ENCODE results near the gene RNF166. TPM values are rescaled to one million over a fixed set of nuclear protein-coding genes. Genes with fewer than 3 reads are reported as not detected.

RNF166 gene
- total and polyA plus RNA-seq, 4 donors = 6.5 to 9.1 (median 7.6) TPM

DNA sequence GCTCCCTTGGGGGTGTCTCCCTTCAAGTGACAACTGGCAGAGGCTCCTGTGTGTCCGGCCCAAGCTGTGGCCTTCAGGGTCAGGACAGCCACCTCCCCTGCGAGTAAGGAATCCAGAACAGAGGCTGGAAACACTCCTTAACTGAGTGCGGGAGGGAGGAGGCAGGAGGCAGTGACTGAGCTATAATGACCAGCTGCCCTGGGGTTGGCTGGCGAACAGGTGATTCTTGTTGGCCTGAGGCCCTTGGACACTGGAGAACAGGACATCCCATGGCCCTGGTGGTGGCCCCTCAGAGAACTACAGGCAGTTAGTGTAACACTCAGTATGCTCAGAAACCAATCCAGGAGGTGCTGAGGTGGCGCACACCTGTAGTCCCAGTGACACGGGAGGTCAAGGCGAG, 10.5 kb downstream of the RNF166 start:
- Histone ChIP-seq H3K9ac (ENCODE audit: low read depth in 1 of 2, low read length in 2 of 2) (no peak overlapping the region), H3K27me3 (ENCODE audit: control insufficient read depth in 4 of 4, insufficient read depth in 4 of 4, low read length in 3 of 4) (no peaks in the 10 kb centered on the region), H3K27ac (ENCODE audit: low read depth in 1 of 2, low read length in 2 of 2) (no peak overlapping the region), H3K4me3 (ENCODE audit: low read depth in 1 of 3, low read length in 3 of 3) (no peak overlapping the region), H3K36me3 (ENCODE audit: control insufficient read depth in 4 of 4, insufficient read depth in 3 of 4, low read depth in 1 of 4, low read length in 3 of 4) (peaks cover 2 to 15% (median 6%) of the 10 kb centered on the region in 4 donors), H3K9me3 (ENCODE audit: control insufficient read depth in 4 of 4, low read length in 3 of 4) (no peaks in the 10 kb centered on the region), H3K4me1 (ENCODE audit: control insufficient read depth in 4 of 4, insufficient read depth in 4 of 4, low read length in 3 of 4) (peaks cover 0 to 3% (median 0%) of the 10 kb centered on the region in 4 donors)
- DNase-seq (ENCODE audit: low spot score) = no peak
- WGBS = 95% methylated on average over 7 of the region's 7 CpGs
- TF ChIP-seq HNF4G (IDR thresholded peaks at IDR 0.05) (no peak), RXRA (IDR thresholded peaks at IDR 0.05) (no peak), FOXA1 (IDR thresholded peaks at IDR 0.05) (no peak), GABPA (IDR thresholded peaks at IDR 0.05 in 1 of 2, conservative IDR thresholded peaks at IDR 0.05 in 1 of 2) (no peak), TAF1 (conservative IDR thresholded peaks at IDR 0.05) (no peak), RAD21 (IDR thresholded peaks at IDR 0.05) (no peak), YY1 (IDR thresholded peaks at IDR 0.05) (no peak)
- TF ChIP-seq, protein P1, sequence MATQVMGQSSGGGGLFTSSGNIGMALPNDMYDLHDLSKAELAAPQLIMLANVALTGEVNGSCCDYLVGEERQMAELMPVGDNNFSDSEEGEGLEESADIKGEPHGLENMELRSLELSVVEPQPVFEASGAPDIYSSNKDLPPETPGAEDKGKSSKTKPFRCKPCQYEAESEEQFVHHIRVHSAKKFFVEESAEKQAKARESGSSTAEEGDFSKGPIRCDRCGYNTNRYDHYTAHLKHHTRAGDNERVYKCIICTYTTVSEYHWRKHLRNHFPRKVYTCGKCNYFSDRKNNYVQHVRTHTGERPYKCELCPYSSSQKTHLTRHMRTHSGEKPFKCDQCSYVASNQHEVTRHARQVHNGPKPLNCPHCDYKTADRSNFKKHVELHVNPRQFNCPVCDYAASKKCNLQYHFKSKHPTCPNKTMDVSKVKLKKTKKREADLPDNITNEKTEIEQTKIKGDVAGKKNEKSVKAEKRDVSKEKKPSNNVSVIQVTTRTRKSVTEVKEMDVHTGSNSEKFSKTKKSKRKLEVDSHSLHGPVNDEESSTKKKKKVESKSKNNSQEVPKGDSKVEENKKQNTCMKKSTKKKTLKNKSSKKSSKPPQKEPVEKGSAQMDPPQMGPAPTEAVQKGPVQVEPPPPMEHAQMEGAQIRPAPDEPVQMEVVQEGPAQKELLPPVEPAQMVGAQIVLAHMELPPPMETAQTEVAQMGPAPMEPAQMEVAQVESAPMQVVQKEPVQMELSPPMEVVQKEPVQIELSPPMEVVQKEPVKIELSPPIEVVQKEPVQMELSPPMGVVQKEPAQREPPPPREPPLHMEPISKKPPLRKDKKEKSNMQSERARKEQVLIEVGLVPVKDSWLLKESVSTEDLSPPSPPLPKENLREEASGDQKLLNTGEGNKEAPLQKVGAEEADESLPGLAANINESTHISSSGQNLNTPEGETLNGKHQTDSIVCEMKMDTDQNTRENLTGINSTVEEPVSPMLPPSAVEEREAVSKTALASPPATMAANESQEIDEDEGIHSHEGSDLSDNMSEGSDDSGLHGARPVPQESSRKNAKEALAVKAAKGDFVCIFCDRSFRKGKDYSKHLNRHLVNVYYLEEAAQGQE (IDR thresholded peaks at IDR 0.05) = no peak

GRCh38 chr16:88695218-88695617, 11.0 kb downstream of the RNF166 start:
- H3K36me3 ChIP-seq (ENCODE audit: control insufficient read depth in 4 of 4, insufficient read depth in 3 of 4, low read depth in 1 of 4, low read length in 3 of 4) = peaks cover 2 to 15% (median 6%) of the 10 kb centered on the region in 4 donors
- no peaks in the 10 kb centered on the region for H3K27me3 ChIP-seq (ENCODE audit: control insufficient read depth in 4 of 4, insufficient read depth in 4 of 4, low read length in 3 of 4)
- H3K9me3 ChIP-seq (ENCODE audit: control insufficient read depth in 4 of 4, low read length in 3 of 4) = no peaks in the 10 kb centered on the region
- TF ChIP-seq TAF1 (conservative IDR thresholded peaks at IDR 0.05) = no peak
- WGBS = 72% methylated on average over 15 of the region's 15 CpGs
- H3K4me3 ChIP-seq (ENCODE audit: low read depth in 1 of 3, low read length in 3 of 3) = no peak overlapping the region
- no peak overlapping the region for H3K9ac ChIP-seq (ENCODE audit: low read depth in 1 of 2, low read length in 2 of 2)
- no peak for DNase-seq (ENCODE audit: low spot score)
- H3K4me1 ChIP-seq (ENCODE audit: control insufficient read depth in 4 of 4, insufficient read depth in 4 of 4, low read length in 3 of 4) = no peaks in the 10 kb centered on the region
- H3K27ac ChIP-seq (ENCODE audit: low read depth in 1 of 2, low read length in 2 of 2) = no peak overlapping the region

DNA sequence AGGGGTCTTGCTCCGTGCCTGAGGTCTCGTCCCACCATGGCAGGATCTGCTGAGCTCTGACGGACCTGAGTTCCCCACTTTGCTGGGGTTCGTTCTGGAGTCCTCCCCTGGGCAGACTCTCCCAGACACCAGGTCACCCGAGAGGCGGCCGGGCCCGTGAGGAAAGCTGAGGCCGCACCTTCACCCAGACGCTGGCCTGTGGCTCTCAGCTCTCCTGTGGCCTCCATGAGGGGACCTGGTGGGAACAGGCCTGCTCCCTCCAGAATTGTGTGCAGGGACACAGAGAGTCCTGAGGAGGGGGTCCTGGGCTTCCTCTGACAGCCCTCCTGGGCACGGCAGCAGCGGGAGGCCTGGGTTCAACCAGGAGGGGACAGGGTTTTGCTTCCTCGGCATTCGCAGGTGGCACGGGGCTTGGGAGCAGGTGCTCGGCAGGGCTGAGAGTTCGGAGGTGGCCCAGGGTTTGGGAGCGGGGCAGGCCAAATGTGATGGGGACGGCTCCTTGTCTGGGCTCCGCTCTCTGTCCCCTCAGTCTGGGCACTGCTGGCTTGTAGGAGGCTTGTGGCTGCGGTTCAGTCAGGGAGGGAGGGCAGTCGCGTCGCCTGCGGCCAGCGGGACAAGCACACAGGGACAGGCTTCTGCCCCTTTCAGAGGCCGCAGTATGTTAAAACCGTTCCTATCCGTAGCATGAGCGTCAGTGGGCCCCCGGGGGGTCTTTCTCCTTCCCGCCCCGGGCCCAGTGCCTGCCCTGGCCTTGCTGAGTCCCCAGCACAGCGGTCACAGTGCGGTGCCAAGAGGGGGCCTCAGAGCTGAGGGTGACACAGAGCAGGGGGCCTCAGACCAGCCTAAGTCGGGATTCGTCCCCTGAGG, 11.8 kb downstream of the RNF166 start:
- WGBS = 94% methylated on average over 37 of the region's 37 CpGs
- H3K9me3 ChIP-seq (ENCODE audit: control insufficient read depth in 4 of 4, low read length in 3 of 4) = no peaks in the 10 kb centered on the region
- no peaks in the 10 kb centered on the region for H3K27me3 ChIP-seq (ENCODE audit: control insufficient read depth in 4 of 4, insufficient read depth in 4 of 4, low read length in 3 of 4)
- H3K4me3 ChIP-seq (ENCODE audit: low read depth in 1 of 3, low read length in 3 of 3) = no peak overlapping the region
- peaks cover 2 to 12% (median 6%) of the 10 kb centered on the region in 4 donors for H3K36me3 ChIP-seq (ENCODE audit: control insufficient read depth in 4 of 4, insufficient read depth in 3 of 4, low read depth in 1 of 4, low read length in 3 of 4)
- no peak overlapping the region for H3K27ac ChIP-seq (ENCODE audit: low read depth in 1 of 2, low read length in 2 of 2)
- H3K9ac ChIP-seq (ENCODE audit: low read depth in 1 of 2, low read length in 2 of 2) = no peak overlapping the region
- DNase-seq (ENCODE audit: low spot score) = no peak
- H3K4me1 ChIP-seq (ENCODE audit: control insufficient read depth in 4 of 4, insufficient read depth in 4 of 4, low read length in 3 of 4) = no peaks in the 10 kb centered on the region
- TF ChIP-seq CTCF (IDR thresholded peaks at IDR 0.05; ENCODE audit: low read depth, low read length, missing input control) = no peak
- no peak for TF ChIP-seq FOXA2 (IDR thresholded peaks at IDR 0.05)
- TF ChIP-seq, protein P2, sequence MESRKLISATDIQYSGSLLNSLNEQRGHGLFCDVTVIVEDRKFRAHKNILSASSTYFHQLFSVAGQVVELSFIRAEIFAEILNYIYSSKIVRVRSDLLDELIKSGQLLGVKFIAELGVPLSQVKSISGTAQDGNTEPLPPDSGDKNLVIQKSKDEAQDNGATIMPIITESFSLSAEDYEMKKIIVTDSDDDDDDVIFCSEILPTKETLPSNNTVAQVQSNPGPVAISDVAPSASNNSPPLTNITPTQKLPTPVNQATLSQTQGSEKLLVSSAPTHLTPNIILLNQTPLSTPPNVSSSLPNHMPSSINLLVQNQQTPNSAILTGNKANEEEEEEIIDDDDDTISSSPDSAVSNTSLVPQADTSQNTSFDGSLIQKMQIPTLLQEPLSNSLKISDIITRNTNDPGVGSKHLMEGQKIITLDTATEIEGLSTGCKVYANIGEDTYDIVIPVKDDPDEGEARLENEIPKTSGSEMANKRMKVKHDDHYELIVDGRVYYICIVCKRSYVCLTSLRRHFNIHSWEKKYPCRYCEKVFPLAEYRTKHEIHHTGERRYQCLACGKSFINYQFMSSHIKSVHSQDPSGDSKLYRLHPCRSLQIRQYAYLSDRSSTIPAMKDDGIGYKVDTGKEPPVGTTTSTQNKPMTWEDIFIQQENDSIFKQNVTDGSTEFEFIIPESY (IDR thresholded peaks at IDR 0.05) = no peak
- TF ChIP-seq, protein P3, sequence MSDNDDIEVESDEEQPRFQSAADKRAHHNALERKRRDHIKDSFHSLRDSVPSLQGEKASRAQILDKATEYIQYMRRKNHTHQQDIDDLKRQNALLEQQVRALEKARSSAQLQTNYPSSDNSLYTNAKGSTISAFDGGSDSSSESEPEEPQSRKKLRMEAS (IDR thresholded peaks at IDR 0.05) = no peak
- no peak for TF ChIP-seq YY1 (IDR thresholded peaks at IDR 0.05)
- no peak for TF ChIP-seq RAD21 (IDR thresholded peaks at IDR 0.05)
- TF ChIP-seq HNF4G (IDR thresholded peaks at IDR 0.05) = no peak
